Stimulated activated CD4-positive, alpha-beta T cell treated with anti-CD3 and anti-CD28 coated beads, TNF-alpha, amount 100 ng/mL, for 24 hours (primary cell): ENCODE data around the gene GADL1.
A peak's percentile ranks its signal among the peaks of the same experiment; 100 is the strongest.

Experiments
- DNase-seq, 3 experiments: peaks; one replicate each; pipeline ENCODE4 v3.0.0-alpha.2; 2020; ENCODE audit warnings: low read depth in 3 of 3

Gene GADL1

DNA sequence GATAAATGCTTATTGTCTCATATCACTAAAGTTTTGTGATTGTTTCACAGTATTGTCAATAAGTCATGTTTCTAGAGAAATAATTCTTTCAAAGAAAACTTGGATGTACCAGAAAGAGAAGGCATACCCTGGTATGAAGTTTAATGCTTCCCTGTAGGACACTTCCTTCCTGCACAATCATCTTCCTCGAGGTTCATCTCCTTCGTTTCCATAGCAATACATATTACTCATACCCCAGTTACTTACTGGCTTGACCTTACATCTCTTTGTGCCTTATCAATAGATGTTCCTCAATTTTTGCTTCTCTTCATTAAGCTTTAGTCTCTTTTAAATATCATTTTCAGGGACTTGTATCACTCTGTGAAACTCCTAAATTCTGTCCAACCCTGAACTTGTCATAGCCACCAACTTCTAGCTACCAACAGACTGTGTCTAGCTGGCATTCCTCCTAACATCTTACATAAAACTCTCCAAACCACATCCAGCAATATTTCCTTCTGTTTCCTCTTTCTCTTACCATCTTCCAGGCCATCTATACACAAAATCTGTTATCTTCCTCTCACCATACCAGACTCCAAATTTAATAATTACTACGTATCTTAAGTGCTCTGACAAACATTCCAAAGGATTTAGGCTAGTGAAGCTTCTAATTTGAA lies 134.3 kb downstream of the GADL1 start:
- no peak for DNase-seq

GRCh38 chr3:30756218-30756617 lies 138.2 kb downstream of the GADL1 start:
- DNase-seq, result no peak

- DNase-seq, result no peak
These were observed 140.0 kb downstream of the GADL1 start for GRCh38 chr3:30754426-30754825.

- DNase-seq, result no peak
These were observed 140.7 kb downstream of the GADL1 start for GRCh38 chr3:30753766-30754165.

DNA sequence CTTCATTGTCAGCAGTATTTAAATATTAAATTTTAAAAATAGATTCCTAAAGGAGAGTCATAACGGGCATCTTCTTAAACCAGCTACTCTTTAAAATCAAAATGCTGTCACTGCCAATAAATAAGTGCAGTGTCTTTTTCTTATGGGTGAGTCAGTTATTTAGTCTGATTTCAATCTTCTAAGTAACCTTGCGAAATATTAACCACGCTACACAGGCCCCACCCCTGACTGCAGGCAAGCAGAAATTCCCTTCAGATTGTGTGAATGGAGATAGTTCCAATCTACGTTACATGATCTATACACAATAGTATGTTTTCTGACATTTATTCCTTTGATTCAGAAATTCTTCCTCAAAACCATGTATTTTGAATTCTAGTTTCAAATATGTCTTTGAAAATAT lies 141.5 kb downstream of the GADL1 start:
- no peak for DNase-seq

DNA sequence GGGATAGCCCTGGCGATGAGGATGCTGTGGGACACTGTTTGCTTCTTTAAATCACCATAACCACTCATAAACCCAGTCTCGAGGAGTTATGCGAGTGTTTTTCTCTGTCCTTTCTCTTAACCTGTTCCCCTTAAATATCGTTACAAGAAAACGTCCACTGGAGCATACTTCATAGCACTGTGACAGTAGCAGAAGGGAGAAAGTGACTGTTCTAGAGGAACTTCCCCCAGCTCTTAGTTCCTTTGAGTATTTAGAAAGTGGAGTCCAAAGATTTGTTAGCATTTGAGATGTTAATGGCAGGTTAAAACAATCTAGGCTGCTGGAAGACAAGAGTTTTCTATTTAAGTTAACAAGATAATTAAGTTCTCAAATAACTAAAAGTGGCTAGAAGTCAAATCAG lies 142.0 kb downstream of the GADL1 start:
- no peak for DNase-seq

DNA sequence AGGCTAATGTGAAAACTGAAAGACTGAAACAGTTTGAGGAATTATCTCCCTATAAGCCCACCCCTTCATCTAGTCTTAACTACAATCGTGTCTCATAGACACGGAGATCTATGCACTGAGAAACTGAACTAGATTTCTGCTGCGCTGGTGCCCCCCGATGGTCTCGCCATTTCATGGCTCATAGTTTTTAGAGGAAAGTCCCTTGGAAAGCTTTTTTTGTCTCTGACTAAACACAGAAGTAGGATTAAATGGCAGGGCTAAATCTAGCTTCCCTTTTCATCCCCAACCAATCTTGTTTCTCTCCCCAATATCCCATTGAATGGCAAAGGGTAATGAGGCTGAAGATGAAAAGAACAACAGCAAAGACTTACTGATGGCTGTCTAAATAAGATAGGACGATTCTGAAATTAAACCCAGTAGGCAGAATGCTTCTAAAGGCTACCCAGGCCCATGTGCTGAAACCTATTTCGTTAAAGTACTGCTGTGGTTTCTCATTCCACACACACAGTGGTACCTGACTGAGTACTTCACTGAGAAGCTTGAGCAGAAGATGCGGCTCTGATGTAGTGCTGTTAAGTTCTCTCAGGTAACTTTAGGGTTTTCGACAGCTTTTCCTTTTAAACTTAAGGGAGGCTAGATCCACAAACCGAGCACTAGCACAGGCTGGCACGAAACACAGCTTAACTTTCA lies 142.7 kb downstream of the GADL1 start:
- peak; percentile 17 to 52 (median 33) for DNase-seq

DNA sequence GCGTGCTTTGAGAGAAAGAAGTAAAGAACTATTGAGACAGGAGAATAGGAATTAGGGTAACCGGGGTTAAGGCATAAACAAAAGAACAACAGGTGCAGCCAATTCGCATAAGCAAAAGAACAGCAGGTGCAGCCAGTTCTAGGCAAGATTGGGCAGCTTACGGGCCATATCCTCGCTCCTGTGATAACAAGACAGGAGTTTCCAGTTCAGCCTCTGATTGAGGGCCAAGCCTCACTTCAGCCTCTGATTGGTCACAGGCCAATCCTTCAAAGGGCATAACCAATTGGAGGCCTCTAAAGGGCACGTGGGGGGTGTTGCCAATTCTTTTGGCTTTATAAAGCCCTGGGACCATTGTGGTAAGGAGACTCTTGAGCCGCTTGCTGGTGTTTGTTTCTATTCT lies 143.5 kb downstream of the GADL1 start:
- DNase-seq, result no peak

GRCh38 chr3:30749230-30749629 lies 145.2 kb downstream of the GADL1 start:
- DNase-seq, result no peak

GRCh38 chr3:30747771-30748281 lies 146.6 kb downstream of the GADL1 start:
- DNase-seq, result no peak

DNA sequence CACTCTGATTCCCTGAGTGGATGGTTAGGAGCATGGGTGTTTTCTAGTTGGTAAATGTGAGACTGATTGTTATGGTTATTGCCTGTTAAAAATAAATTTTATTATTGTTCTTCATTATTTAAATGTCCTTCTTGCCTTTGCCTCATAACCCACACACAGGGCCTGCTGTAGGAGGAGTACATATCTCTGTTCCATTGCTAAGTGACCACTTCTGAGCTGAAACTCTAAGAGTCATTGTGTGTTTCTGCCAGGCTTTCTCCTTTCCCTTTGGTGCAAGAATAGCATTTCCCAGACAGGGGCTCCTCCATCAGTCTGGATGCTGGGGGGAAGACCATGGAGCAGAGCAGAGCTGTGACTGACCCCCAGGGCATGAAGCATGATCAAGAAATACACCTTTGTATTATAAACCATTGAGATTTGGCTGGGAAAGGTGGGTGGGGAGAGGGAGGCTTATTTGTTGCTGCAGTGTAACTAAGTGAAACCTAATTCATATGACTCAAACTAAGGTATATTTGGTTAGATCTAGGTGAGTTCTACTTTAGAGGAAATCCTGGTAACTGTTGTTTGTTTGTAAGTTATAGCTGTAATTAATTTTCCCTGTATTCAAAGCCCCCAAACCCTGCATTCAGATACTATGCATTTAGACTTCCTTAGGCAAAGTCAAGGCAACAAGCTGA lies 150.7 kb downstream of the GADL1 start:
- DNase-seq, result no peak

GRCh38 chr3:30742796-30743619 lies 151.5 kb downstream of the GADL1 start:
- no peak for DNase-seq

DNA sequence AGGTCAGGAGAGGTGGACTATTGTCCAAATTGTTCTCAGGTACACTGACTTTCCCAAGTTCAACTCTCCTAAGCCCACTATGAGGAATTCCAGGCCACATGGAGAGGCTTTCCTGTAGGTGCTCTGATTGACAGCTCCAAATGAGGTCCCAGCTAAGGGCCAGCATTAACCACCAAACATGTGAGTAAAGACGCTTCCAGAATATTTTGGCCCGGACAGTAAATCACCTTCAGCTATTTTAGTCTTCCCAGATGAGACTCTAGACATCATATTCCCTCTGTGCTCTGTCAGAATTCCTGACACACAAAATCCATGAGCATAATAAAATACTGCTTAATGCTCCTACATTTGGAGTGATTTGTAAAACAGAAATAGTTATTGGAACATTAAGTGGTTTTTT lies 152.6 kb downstream of the GADL1 start:
- no peak for DNase-seq

- DNase-seq, result no peak
These were observed 155.9 kb downstream of the GADL1 start for GRCh38 chr3:30738605-30739004.

GRCh38 chr3:30737743-30738499 lies 156.5 kb downstream of the GADL1 start:
- no peak for DNase-seq

DNA sequence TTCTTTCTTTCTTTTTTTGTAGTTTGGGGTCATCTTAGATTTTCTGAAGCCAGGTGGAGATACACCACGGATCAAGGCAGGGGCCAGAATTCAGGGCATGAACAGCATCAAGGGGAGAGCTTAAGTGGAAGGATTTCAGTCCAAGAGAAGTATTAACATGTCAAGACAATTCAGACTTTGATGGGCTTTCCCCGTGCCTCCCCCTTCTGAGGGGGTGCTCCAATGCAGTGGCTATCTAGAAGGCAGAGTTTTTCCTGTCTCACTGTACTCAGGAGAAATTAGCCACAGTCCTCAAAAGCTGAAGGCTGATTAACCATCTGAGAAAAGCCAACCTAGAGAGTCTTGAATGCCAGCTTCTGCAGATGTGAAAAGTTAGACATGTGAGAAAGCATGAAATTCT lies 160.8 kb downstream of the GADL1 start:
- DNase-seq, result no peak

DNA sequence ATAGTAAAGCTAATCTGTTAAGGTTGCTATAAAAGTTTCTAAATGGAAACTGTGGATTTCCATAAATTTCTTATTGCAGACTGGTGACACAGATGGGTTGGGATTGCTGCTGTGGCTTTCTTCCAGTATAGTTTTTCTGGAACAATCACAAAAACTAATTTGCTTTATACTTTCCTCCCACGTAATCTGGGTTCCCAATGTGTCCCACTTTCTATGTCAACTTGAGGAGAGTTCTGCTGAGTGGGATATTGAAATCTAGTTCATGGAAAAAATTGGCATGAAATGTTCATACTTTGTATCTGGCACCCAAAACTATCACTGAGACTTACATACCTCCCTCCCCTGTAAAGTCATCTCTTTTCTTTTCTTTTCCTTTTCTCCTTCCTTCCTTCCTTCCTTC lies 161.3 kb downstream of the GADL1 start:
- DNase-seq, result no peak

DNA sequence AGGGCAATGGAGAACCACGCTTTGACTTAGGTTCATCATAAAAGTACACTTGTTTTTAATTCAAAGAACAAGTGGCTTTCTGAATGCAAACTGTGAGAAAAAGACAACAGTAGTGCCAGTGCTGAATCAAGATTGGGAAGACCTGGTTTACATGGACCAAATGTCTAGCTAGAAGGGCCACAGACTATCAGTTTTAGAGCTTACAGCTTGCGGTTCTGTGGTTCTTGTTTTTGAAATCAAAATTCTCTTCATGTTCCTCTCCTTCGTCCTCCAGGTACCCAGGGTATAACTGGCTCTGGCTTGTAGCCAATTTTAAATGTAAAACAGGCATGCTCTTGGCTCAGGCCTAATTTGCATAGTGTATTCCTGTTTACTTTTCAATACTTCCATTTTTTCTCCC lies 163.5 kb downstream of the GADL1 start:
- no peak for DNase-seq

DNA sequence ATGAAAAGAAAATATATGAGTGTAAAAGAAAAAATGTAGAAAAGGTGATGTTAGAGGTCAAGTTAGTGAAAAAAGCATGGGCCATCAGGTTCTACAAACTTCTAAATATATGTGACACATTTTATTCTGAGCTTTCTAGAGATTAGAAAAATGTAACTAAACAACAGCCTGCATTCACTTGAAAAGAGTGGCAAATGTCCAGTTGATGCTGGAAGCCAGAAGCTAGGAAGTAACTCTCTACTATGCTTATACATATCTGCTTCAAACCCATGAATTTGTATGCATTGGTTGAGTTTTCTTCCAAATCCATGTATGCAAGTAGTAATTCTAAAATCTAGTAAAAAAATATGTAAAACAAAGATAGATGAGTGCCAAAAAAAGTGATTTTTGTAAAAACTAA lies 164.5 kb downstream of the GADL1 start:
- no peak for DNase-seq

GRCh38 chr3:30729512-30729911 lies 164.9 kb downstream of the GADL1 start:
- DNase-seq, result no peak

GRCh38 chr3:30728143-30728542 lies 166.3 kb downstream of the GADL1 start:
- DNase-seq, result no peak
